H1 (cell line): ENCODE results near the gene UGT1A3. TPM values are rescaled to one million over a fixed set of nuclear protein-coding genes. Genes with fewer than 3 reads are reported as not detected.

Experiments used
- CTCF ChIA-PET: fragments of 300-600 bp; sonication (Branson Sonifier 250); formaldehyde crosslinking; loops from one replicate; lab custom pipeline; 2021; ENCODE audit not compliant: partially characterized antibody; lab: Charles Lee
- POLR2A ChIA-PET: fragments of 300-600 bp; sonication (Branson Sonifier 250); formaldehyde crosslinking; loops from one replicate; lab custom pipeline; 2021; ENCODE audit warnings: inconsistent platforms; ENCODE audit not compliant: partially characterized antibody; lab: Charles Lee
- DNase-seq, 2 experiments: peaks; one replicate each; pipeline versions ENCODE4 v3.0.0 to v3.0.0-alpha.2; 2010 to 2022; ENCODE audit warnings: low spot score in 2 of 2, low read depth in 1 of 2, mixed read lengths in 1 of 2
- FAIRE-seq: peaks from 2 replicates; lab custom pipeline; 2011; peaks lifted over from hg19 to GRCh38; lab: Jason Lieb, UNC
- H2AFZ ChIP-seq: 2 replicates; pipeline ENCODE4 v1.8.1; 2012; ENCODE audit warnings: low read length, inconsistent platforms
- H2AK5ac ChIP-seq: 2 replicates; pipeline ENCODE4 v1.6.1; 2013; ENCODE audit warnings: low read depth, low read length
- H2BK120ac ChIP-seq: replicated peaks from 2 replicates; pipeline ENCODE3; 2013; ENCODE audit warnings: low read depth, low read length, inconsistent platforms
- H2BK12ac ChIP-seq: 2 replicates; pipeline ENCODE4 v1.6.1; 2013; ENCODE audit warnings: low read depth, low read length
- H2BK15ac ChIP-seq: 2 replicates; pipeline ENCODE4 v1.6.1; 2013; ENCODE audit warnings: low read length
- H2BK20ac ChIP-seq: 2 replicates; pipeline ENCODE4 v1.6.1; 2013; ENCODE audit warnings: low read length
- H2BK5ac ChIP-seq: 2 replicates; pipeline ENCODE4 v1.6.1; 2013; ENCODE audit warnings: low read depth, low read length
- H3K14ac ChIP-seq: 2 replicates; pipeline ENCODE4 v1.6.1; 2013; ENCODE audit warnings: inconsistent platforms; ENCODE audit not compliant: insufficient read length
- H3K18ac ChIP-seq: 2 replicates; pipeline ENCODE4 v1.6.1; 2013; ENCODE audit warnings: low read length; ENCODE audit errors: extremely low read depth
- H3K23ac ChIP-seq: 2 replicates; pipeline ENCODE4 v1.6.1; 2013; ENCODE audit warnings: inconsistent platforms; ENCODE audit not compliant: insufficient read length
- H3K23me2 ChIP-seq: 2 replicates; pipeline ENCODE4 v1.6.1; 2013; ENCODE audit warnings: low read depth, low read length
- H3K27ac ChIP-seq: 2 replicates; pipeline ENCODE4 v1.6.1; 2011; ENCODE audit warnings: low read depth, low read length, inconsistent platforms
- H3K27me3 ChIP-seq, 4 experiments: replicated peaks in 1 of 4; 1 replicate in 1 of 4; 2 replicates in 3 of 4; pipeline versions ENCODE4 v1.6.1 to v1.8.1; 2011 to 2013; ENCODE audit warnings: low read length in 3 of 4, mild to moderate bottlenecking in 3 of 4, inconsistent platforms in 2 of 4, mixed read lengths in 2 of 4, moderate library complexity in 1 of 4; ENCODE audit not compliant: control insufficient read depth in 3 of 4, insufficient read depth in 3 of 4; ENCODE audit errors: extremely low read depth in 1 of 4
- H3K36me3 ChIP-seq, 4 experiments: 2 replicates each; pipeline versions ENCODE4 v1.6.1 to v1.8.1; 2011 to 2013; ENCODE audit warnings: mild to moderate bottlenecking in 4 of 4, low read length in 3 of 4, moderate library complexity in 2 of 4, control low read depth in 1 of 4, inconsistent platforms in 1 of 4; ENCODE audit not compliant: insufficient read depth in 4 of 4, control insufficient read depth in 2 of 4
- H3K4ac ChIP-seq: replicated peaks from 2 replicates; pipeline ENCODE3; 2013; ENCODE audit warnings: low read length, low read depth, mixed read lengths, inconsistent platforms; ENCODE audit not compliant: insufficient read length
- H3K4me1 ChIP-seq, 4 experiments: replicated peaks in 1 of 4; 1 replicate in 1 of 4; 2 replicates in 3 of 4; pipeline versions ENCODE4 v1.6.1 to v1.8.1; 2011 to 2013; ENCODE audit warnings: low read length in 3 of 4, inconsistent platforms in 2 of 4, mixed read lengths in 1 of 4; ENCODE audit not compliant: insufficient read depth in 4 of 4, control insufficient read depth in 3 of 4
- H3K4me2 ChIP-seq, 2 experiments: 2 replicates each; pipeline versions ENCODE4 v1.6.1 to v1.8.1; 2011 to 2013; ENCODE audit warnings: low read depth in 2 of 2, low read length in 2 of 2, control low read depth in 1 of 2, inconsistent platforms in 1 of 2, mild to moderate bottlenecking in 1 of 2; ENCODE audit not compliant: insufficient read depth in 1 of 2
- H3K4me3 ChIP-seq, 4 experiments: fragments of 200-600, 300-600 bp in 1 of 4; sonication (generic), shearing (Covaris generic), sonication (Bioruptor Twin) in 1 of 4; 2 replicates each; pipeline versions ENCODE4 v1.5.1 to v1.8.1; 2011 to 2016; ENCODE audit warnings: low read length in 4 of 4, low read depth in 3 of 4, control low read depth in 2 of 4, inconsistent platforms in 2 of 4, mild to moderate bottlenecking in 2 of 4, mixed read lengths in 1 of 4, moderate library complexity in 1 of 4; ENCODE audit not compliant: insufficient read depth in 2 of 4; ENCODE audit errors: extremely low read depth in 1 of 4
- H3K56ac ChIP-seq: replicated peaks from 2 replicates; pipeline ENCODE3; 2013; ENCODE audit warnings: low read depth, mild to moderate bottlenecking, mixed read lengths, low read length, inconsistent platforms; ENCODE audit not compliant: insufficient read length
- H3K79me1 ChIP-seq: 2 replicates; pipeline ENCODE4 v1.6.1; 2013; ENCODE audit warnings: low read depth, low read length, control low read depth
- H3K79me2 ChIP-seq, 2 experiments: 2 replicates each; pipeline versions ENCODE4 v1.6.1 to v1.8.1; 2012 to 2013; ENCODE audit warnings: low read length in 2 of 2, mild to moderate bottlenecking in 2 of 2, inconsistent platforms in 1 of 2; ENCODE audit not compliant: insufficient read depth in 2 of 2, control insufficient read depth in 1 of 2
- H3K9ac ChIP-seq, 4 experiments: replicated peaks in 1 of 4; 1 replicate in 1 of 4; 2 replicates in 3 of 4; pipeline versions ENCODE4 v1.6.1 to v1.8.1; 2011 to 2013; ENCODE audit warnings: low read depth in 3 of 4, low read length in 3 of 4, control low read depth in 2 of 4, mild to moderate bottlenecking in 2 of 4, moderate library complexity in 2 of 4, inconsistent platforms in 1 of 4; ENCODE audit errors: extremely low read depth in 1 of 4
- H3K9me3 ChIP-seq, 2 experiments: 2 replicates each; pipeline versions ENCODE4 v1.6.1 to v1.8.1; 2012 to 2013; ENCODE audit warnings: mild to moderate bottlenecking in 2 of 2, moderate library complexity in 2 of 2, control low read depth in 1 of 2, inconsistent platforms in 1 of 2, low read depth in 1 of 2, low read length in 1 of 2, mixed read lengths in 1 of 2; ENCODE audit not compliant: insufficient read depth in 2 of 2
- H4K20me1 ChIP-seq, 2 experiments: replicated peaks in 1 of 2; 2 replicates each; pipeline versions ENCODE3 to v1.8.1; 2011 to 2013; ENCODE audit warnings: inconsistent platforms in 2 of 2, low read length in 2 of 2, mild to moderate bottlenecking in 1 of 2; ENCODE audit not compliant: insufficient read depth in 2 of 2, control insufficient read depth in 1 of 2
- H4K5ac ChIP-seq: 2 replicates; pipeline ENCODE4 v1.6.1; 2013; ENCODE audit warnings: low read length, low read depth, mixed read lengths, inconsistent platforms; ENCODE audit not compliant: insufficient read length
- H4K8ac ChIP-seq: 2 replicates; pipeline ENCODE4 v1.8.0; 2013; ENCODE audit warnings: mild to moderate bottlenecking, moderate library complexity, low read length, inconsistent platforms; ENCODE audit not compliant: insufficient read depth; ENCODE audit errors: extremely low read depth
- H4K91ac ChIP-seq: replicated peaks from 2 replicates; pipeline ENCODE3; 2013; ENCODE audit warnings: low read length, mixed read lengths, inconsistent platforms; ENCODE audit not compliant: insufficient read length
- BCL11A ChIP-seq, 2 experiments: IDR thresholded peaks; one replicate each; pipeline ENCODE4 v1.6.1; 2011; ENCODE audit warnings: low read depth in 2 of 2, low read length in 2 of 2, mild to moderate bottlenecking in 2 of 2
- CBX8 ChIP-seq: fragments of 300-800, 300-1000 bp; sonication (generic); IDR thresholded peaks from 2 replicates; pipeline ENCODE4 v1.7.1; 2016; ENCODE audit warnings: low read depth, low read length, borderline replicate concordance
- CTBP2 ChIP-seq: IDR thresholded peaks from 2 replicates; pipeline ENCODE4 v1.7.0; 2011; ENCODE audit warnings: borderline replicate concordance, mild to moderate bottlenecking, moderate library complexity, mixed read lengths, low read length; ENCODE audit not compliant: insufficient read depth, insufficient read length
- CTCF ChIP-seq, 3 experiments: IDR thresholded peaks; 1 replicate in 2 of 3; 2 replicates in 1 of 3; pipeline versions ENCODE4 v1.5.1 to v1.6.1; 2011; ENCODE audit warnings: low read length in 3 of 3, mild to moderate bottlenecking in 3 of 3, inconsistent platforms in 2 of 3, low read depth in 1 of 3, moderate library complexity in 1 of 3; ENCODE audit not compliant: insufficient read depth in 1 of 3; ENCODE audit errors: control extremely low read depth in 1 of 3
- KDM1A ChIP-seq: fragments of 200-600, 300-600 bp; sonication (generic); IDR thresholded peaks from 2 replicates; pipeline ENCODE4 v1.7.1; 2016; ENCODE audit warnings: mild to moderate bottlenecking, low read length, borderline replicate concordance
- KDM4A ChIP-seq: IDR thresholded peaks from one replicate; pipeline ENCODE4 v1.7.1; 2012; ENCODE audit warnings: low read depth, mild to moderate bottlenecking, moderate library complexity, low read length, inconsistent platforms; ENCODE audit not compliant: severe bottlenecking
- NANOG ChIP-seq: IDR thresholded peaks from 2 replicates; pipeline ENCODE4 v1.6.1; 2011; ENCODE audit warnings: low read length, low read depth, mild to moderate bottlenecking, inconsistent platforms; ENCODE audit not compliant: insufficient read depth, poor library complexity, severe bottlenecking
- RFX5 ChIP-seq: IDR thresholded peaks from 2 replicates; pipeline ENCODE4 v1.6.1; 2011; ENCODE audit warnings: low read depth, low read length, improper control_type of control experiment, borderline replicate concordance
- TAF1 ChIP-seq: IDR thresholded peaks from 2 replicates; pipeline ENCODE4 v1.6.1; 2011; ENCODE audit warnings: mild to moderate bottlenecking, low read depth, low read length
- TCF12 ChIP-seq: IDR thresholded peaks from 2 replicates; pipeline ENCODE4 v1.6.1; 2011; ENCODE audit warnings: low read depth, mild to moderate bottlenecking, low read length
- WGBS, 2 experiments: shearing (Covaris generic) in 1 of 2; methylation state at CpG; one replicate each; pipeline versions ENCODE4 v1.1.6 to v1.1.7; 2013 to 2015; ENCODE audit warnings: low lambda C conversion rate in 2 of 2, mixed read lengths in 2 of 2, inconsistent platforms in 1 of 2, low coverage in 1 of 2, missing lambda C conversion rate in 1 of 2; ENCODE audit not compliant: insufficient replicate concordance in 2 of 2, insufficient coverage in 1 of 2, insufficient read length in 1 of 2; ENCODE audit errors: extremely low coverage in 1 of 2, missing lambda C conversion rate in 1 of 2; 5-methylcytosine and 5-hydroxymethylcytosine counted together
- polyA plus RNA-seq, 7 experiments: library from polyadenylated mRNA; depleted of rRNA in 3 of 7; stranded (reverse) in 5 of 7; unstranded in 2 of 7; fragments of >200 nt in 5 of 7; fragments of 200-250 nt in 2 of 7; gene quantifications; 1 replicate in 5 of 7; 2 replicates in 1 of 7; 4 replicates in 1 of 7; pipeline versions ENCODE4 v1.2.1 to v1.2.3, GENCODE V29; 2011 to 2013; ENCODE audit warnings: missing spikeins in 2 of 7, mixed read lengths in 2 of 7
- total RNA-seq: library from RNA; stranded (reverse); fragmentation: NEBNext Ultra II Directional; extraction: Animal tissue kit (Norgen Biotek cat#: 25700); gene quantifications from 2 replicates; pipeline ENCODE4 v1.2.1, GENCODE V29; 2021

UGT1A3 gene
- total and polyA plus RNA-seq, 2 of the 8 experiments (the other 6 are each of a cell fraction or from before 2014, with no cell fraction given) = not detected

GRCh38 chr2:233745073-233745755 lies 16.4 kb downstream of the UGT1A3 start:
- H3K14ac ChIP-seq = no peak overlapping the region
- no peak overlapping the region for H4K5ac ChIP-seq
- no peaks in the 10 kb centered on the region for H3K4me1 ChIP-seq
- 81% methylated on average over 5 of the region's 5 CpGs; no CpG with 5 or more reads in 1 of the 2 experiments for WGBS, 2 experiments
- no peak overlapping the region for H3K4ac ChIP-seq
- no peak overlapping the region for H3K18ac ChIP-seq
- no peak overlapping the region for H2BK15ac ChIP-seq
- H2BK120ac ChIP-seq = no peak overlapping the region
- no peaks in the 10 kb centered on the region for H4K20me1 ChIP-seq
- H3K27me3 ChIP-seq = no peaks in the 10 kb centered on the region
- no peak overlapping the region for H2BK12ac ChIP-seq
- no peaks in the 10 kb centered on the region for H3K23me2 ChIP-seq
- H3K23ac ChIP-seq = no peak overlapping the region
- no peak overlapping the region for H2AK5ac ChIP-seq
- H4K91ac ChIP-seq = no peak overlapping the region
- no peak overlapping the region for H3K9ac ChIP-seq
- no peak overlapping the region for H3K56ac ChIP-seq
- H3K79me1 ChIP-seq = no peaks in the 10 kb centered on the region
- H3K4me3 ChIP-seq = no peak overlapping the region
- peaks cover 5 to 21% of the 10 kb centered on the region in 2 experiments; a peak in 2 of 4 replicates for H3K9me3 ChIP-seq
- no peak overlapping the region for H3K27ac ChIP-seq
- FAIRE-seq (no peak), DNase-seq (no peak)
- ChIA-PET CTCF (no interaction called here), POLR2A (no interaction called here)
- no peaks in the 10 kb centered on the region for H3K36me3 ChIP-seq
- no peak overlapping the region for H2BK20ac ChIP-seq
- no peak overlapping the region for H2AFZ ChIP-seq
- H2BK5ac ChIP-seq = no peak overlapping the region
- H3K4me2 ChIP-seq = no peak overlapping the region
- no peaks in the 10 kb centered on the region for H3K79me2 ChIP-seq
- H4K8ac ChIP-seq = no peak overlapping the region
- TF ChIP-seq NANOG = no peak
- TF ChIP-seq TCF12 = no peak
- no peak for TF ChIP-seq KDM1A
- no peak for TF ChIP-seq CTBP2
- TF ChIP-seq CTCF (IDR thresholded peaks at IDR 0.05; ENCODE audit: control extremely low read depth in 1 of 3, insufficient read depth in 1 of 3, low read depth in 1 of 3, low read length in 3 of 3) = no peak
- TF ChIP-seq RFX5 = no peak
- no peak for TF ChIP-seq TAF1
- no peak for TF ChIP-seq KDM4A
- no peak for TF ChIP-seq CBX8
- TF ChIP-seq BCL11A (IDR thresholded peaks at IDR 0.05; ENCODE audit: low read depth in 2 of 2, low read length in 2 of 2) = no peak
